GM10266 (cell line): ENCODE data around the gene RPTOR.
"Not testable (repeated sequence)": the region's sequence is repeated elsewhere in the genome, so short reads cannot be mapped to it uniquely, and the experiment has no call there.

Source experiments
- DNase-seq: peaks from one replicate; pipeline ENCODE4 v3.0.0; 2012; ENCODE audit errors: extremely low spot score
- CTCF ChIP-seq: IDR thresholded peaks from 2 replicates; pipeline ENCODE4 v1.5.1; 2012; ENCODE audit warnings: mild to moderate bottlenecking, low read depth; ENCODE audit not compliant: control insufficient read depth, insufficient read depth; ENCODE audit errors: missing control alignments

RPTOR gene

DNA sequence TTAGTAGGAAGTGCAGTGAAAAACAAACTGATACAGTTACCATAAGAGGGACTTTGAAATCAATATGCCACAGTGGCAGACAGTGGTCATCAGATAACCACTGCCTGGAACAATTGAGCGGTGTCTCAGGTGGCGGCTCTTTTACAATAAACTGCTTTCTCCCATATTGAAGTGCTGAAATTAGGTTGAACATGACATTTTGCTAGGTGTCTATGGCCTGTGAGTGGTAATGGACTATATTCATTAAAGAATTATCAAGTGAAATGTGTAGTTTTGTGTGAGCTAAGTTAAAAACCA lies 214.7 kb downstream of the RPTOR start:
- no peak for DNase-seq
- TF ChIP-seq CTCF: no peak

GRCh38 chr17:80760511-80760911 lies 215.9 kb downstream of the RPTOR start:
- no peak for TF ChIP-seq CTCF
- no peak for DNase-seq

GRCh38 chr17:80761110-80761871 lies 216.7 kb downstream of the RPTOR start:
- DNase-seq: no peak
- TF ChIP-seq CTCF: no peak

- TF ChIP-seq CTCF: no peak
- no peak for DNase-seq
Observed at GRCh38 chr17:80762076-80762475, 217.4 kb downstream of the RPTOR start.

DNA sequence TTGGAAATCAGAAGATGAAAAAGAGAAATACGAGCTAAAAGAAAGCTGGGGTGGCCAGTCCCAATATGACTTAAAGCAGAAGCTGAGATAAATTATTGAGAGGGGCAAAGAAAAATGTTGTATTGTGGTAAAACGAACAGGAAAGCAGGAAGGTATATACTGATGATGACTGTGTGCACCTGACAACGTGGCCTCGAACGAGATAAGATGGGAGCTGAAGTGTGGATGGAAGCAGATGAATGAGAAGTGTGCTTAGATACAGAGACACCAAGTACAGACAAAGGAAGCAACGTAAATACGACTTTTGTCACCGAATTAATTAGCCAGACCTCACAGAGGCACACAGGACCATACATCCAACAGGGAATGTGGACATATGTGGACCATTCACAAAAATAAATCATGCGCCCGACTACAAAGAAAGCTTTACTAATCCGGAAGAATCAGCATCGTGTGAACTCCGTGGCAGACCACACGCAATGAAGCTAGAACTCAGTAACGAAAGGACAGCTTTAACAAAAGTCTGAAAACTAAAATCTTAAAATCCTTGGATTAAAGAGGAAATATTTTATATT lies 218.7 kb downstream of the RPTOR start:
- TF ChIP-seq CTCF: no peak
- no peak for DNase-seq

GRCh38 chr17:80764627-80765145 lies 220.0 kb downstream of the RPTOR start:
- DNase-seq: not testable (repeated sequence)

DNA sequence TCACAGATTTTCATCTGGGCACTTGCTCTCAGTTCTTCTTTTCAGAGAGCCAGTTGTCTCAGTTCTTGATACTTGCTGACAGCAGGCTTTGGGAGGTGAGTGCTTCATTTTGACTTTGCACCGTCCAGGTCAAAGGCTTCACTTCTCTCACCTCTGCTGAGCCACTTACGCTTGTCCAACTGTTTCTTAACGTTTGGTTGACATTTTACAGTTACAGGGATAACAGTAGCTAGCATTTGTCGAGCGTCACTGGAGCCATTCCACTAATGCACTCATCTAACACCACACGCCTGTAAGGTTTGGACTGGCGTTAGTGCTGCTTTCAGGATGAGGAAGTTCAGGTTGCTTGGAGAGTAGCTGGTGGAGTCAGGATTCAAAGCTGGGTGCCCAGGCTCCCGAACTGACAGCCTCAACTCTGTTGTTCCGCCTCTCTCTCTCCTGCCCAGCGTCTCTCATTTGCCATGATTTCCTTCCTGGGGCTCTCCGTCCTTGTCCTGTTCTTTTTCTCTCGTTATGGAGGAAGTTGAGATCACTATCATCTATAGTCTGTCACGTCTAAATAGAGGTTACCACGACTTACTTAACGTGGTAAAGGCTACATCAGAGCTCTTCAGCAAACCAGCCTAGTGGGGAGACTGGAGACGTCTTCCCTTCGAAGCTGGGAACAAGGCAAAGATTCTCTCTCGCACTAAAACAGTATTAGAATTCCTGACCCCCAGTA lies 220.8 kb downstream of the RPTOR start:
- no peak for DNase-seq

More for the DNA sequence above, 220.8 kb downstream of the RPTOR start:
- no peak for TF ChIP-seq CTCF
